Caco-2 (cell line): ENCODE measurements around the gene FAM240B. TPM values are rescaled to one million over a fixed set of nuclear protein-coding genes. Genes with fewer than 3 reads are reported as not detected.

Experiments used
- BruUV-seq: library from RNA; stranded (reverse); fragments of 400-500 nt; replicated peaks from 2 replicates; lab custom pipeline; 2021; lab: Mats Ljungman, UMichigan
- CTCF ChIA-PET: fragments of 300-600 bp; sonication (Branson Sonifier 250); formaldehyde crosslinking; loops from one replicate; lab custom pipeline; 2022; ENCODE audit warnings: antibody characterized with exemption; lab: Charles Lee
- POLR2A ChIA-PET: fragments of 300-600 bp; sonication (Branson Sonifier 250); formaldehyde crosslinking; loops from one replicate; lab custom pipeline; 2022; ENCODE audit warnings: antibody characterized with exemption; lab: Charles Lee
- DNase-seq, 2 experiments: peaks; one replicate each; pipeline versions ENCODE4 v3.0.0 to v3.0.0-alpha.2; 2020 to 2022
- H3K27me3 ChIP-seq: replicated peaks from 2 replicates; pipeline ENCODE4 v1.6.0; 2011; ENCODE audit warnings: low read length; ENCODE audit not compliant: control insufficient read depth, insufficient read depth
- H3K36me3 ChIP-seq: 2 replicates; pipeline ENCODE4 v1.5.1; 2011; ENCODE audit warnings: low read length; ENCODE audit not compliant: control insufficient read depth, insufficient read depth
- H3K4me1 ChIP-seq: fragments of 250-450 bp; sonication (Bioruptor Pico); 2 replicates; pipeline ENCODE4 v1.5.1; 2020; ENCODE audit warnings: mild to moderate bottlenecking
- H3K4me3 ChIP-seq: 2 replicates; pipeline ENCODE4 v1.5.1; 2011; ENCODE audit warnings: low read depth, mild to moderate bottlenecking, control low read depth, low read length
- H3K9me3 ChIP-seq: fragments of 250-450 bp; sonication (Bioruptor Pico); 2 replicates; pipeline ENCODE4 v1.5.1; 2020; ENCODE audit warnings: mild to moderate bottlenecking, moderate library complexity
- H3K27ac Mint-ChIP-seq: one replicate; pipeline ENCODE4 v1.8.0; 2022; ENCODE audit warnings: mixed read lengths; ENCODE audit not compliant: unreplicated experiment
- H3K27me3 Mint-ChIP-seq: one replicate; pipeline ENCODE4 v1.8.0; 2022; ENCODE audit warnings: mixed read lengths; ENCODE audit not compliant: insufficient read depth, unreplicated experiment
- H3K36me3 Mint-ChIP-seq: one replicate; pipeline ENCODE4 v1.8.0; 2022; ENCODE audit warnings: mild to moderate bottlenecking, mixed read lengths; ENCODE audit not compliant: insufficient read depth, unreplicated experiment
- H3K4me1 Mint-ChIP-seq: one replicate; pipeline ENCODE4 v1.8.0; 2022; ENCODE audit warnings: low read depth, mixed read lengths; ENCODE audit not compliant: unreplicated experiment
- H3K4me3 Mint-ChIP-seq: one replicate; pipeline ENCODE4 v1.8.0; 2022; ENCODE audit warnings: mild to moderate bottlenecking, moderate library complexity, mixed read lengths; ENCODE audit not compliant: unreplicated experiment
- H3K9me3 Mint-ChIP-seq: one replicate; pipeline ENCODE4 v1.8.0; 2022; ENCODE audit warnings: mixed read lengths; ENCODE audit not compliant: unreplicated experiment
- CTCF ChIP-seq, 2 experiments: fragments of 200-600 bp in 1 of 2; IDR thresholded peaks; 1 replicate in 1 of 2; 2 replicates in 1 of 2; pipeline versions ENCODE4 v1.5.1 to v1.8.0; 2011 to 2022; ENCODE audit warnings: antibody characterized with exemption in 1 of 2, control low read depth in 1 of 2, inconsistent platforms in 1 of 2, low read depth in 1 of 2, low read length in 1 of 2, mild to moderate bottlenecking in 1 of 2, moderate library complexity in 1 of 2; ENCODE audit not compliant: insufficient read depth in 1 of 2, severe bottlenecking in 1 of 2, unreplicated experiment in 1 of 2
- intact Hi-C: fragments of 100-400 bp; cut with micrococcal nuclease; formaldehyde crosslinking; loops from one replicate; pipeline ENCODE4 v1.10.0; 2022; ENCODE audit not compliant: unreplicated experiment
- total RNA-seq: library from RNA; stranded (reverse); gene quantifications from 2 replicates; pipeline ENCODE4 v1.2.3, GENCODE V29; 2022

The FAM240B gene
- total RNA-seq, 1 experiment from 2014 or later, result not detected

GRCh38 chr9:38744484-38744883 is 24.6 kb upstream of the FAM240B start:
- H3K36me3 ChIP-seq, result no peaks in the 10 kb centered on the region
- no peaks in the 10 kb centered on the region for H3K9me3 Mint-ChIP-seq
- H3K4me1 Mint-ChIP-seq, result no peaks in the 10 kb centered on the region
- no peak overlapping the region for H3K4me3 ChIP-seq
- no peaks in the 10 kb centered on the region for H3K36me3 Mint-ChIP-seq
- BruUV-seq, result no TSS peak
- TF ChIP-seq CTCF (IDR thresholded peaks at IDR 0.05; ENCODE audit: insufficient read depth in 1 of 2, low read depth in 1 of 2, low read length in 1 of 2, severe bottlenecking in 1 of 2, unreplicated experiment in 1 of 2), result no peak
- no peak overlapping the region for H3K27ac Mint-ChIP-seq
- ChIA-PET CTCF (no interaction called here), POLR2A (no interaction called here)
- H3K4me3 Mint-ChIP-seq, result no peak overlapping the region
- H3K27me3 Mint-ChIP-seq, result peaks cover 15% of the 10 kb centered on the region
- intact Hi-C loops, result no loop called here
- H3K9me3 ChIP-seq, result no peaks in the 10 kb centered on the region
- no peaks in the 10 kb centered on the region for H3K27me3 ChIP-seq
- DNase-seq, result no peak
- no peaks in the 10 kb centered on the region for H3K4me1 ChIP-seq

- TF ChIP-seq CTCF (IDR thresholded peaks at IDR 0.05; ENCODE audit: insufficient read depth in 1 of 2, low read depth in 1 of 2, low read length in 1 of 2, severe bottlenecking in 1 of 2, unreplicated experiment in 1 of 2), result no peak
- no peak overlapping the region for H3K4me3 Mint-ChIP-seq
- DNase-seq, result no peak
- BruUV-seq, result no TSS peak
- Histone ChIP-seq H3K9me3 (no peaks in the 10 kb centered on the region), H3K27me3 (no peaks in the 10 kb centered on the region), H3K36me3 (no peaks in the 10 kb centered on the region), H3K4me3 (no peak overlapping the region), H3K4me1 (no peaks in the 10 kb centered on the region)
- H3K36me3 Mint-ChIP-seq, result no peaks in the 10 kb centered on the region
- ChIA-PET CTCF (no interaction called here), POLR2A (no interaction called here)
- H3K4me1 Mint-ChIP-seq, result no peaks in the 10 kb centered on the region
- peaks cover 15% of the 10 kb centered on the region for H3K27me3 Mint-ChIP-seq
- intact Hi-C loops, result no loop called here
- no peaks in the 10 kb centered on the region for H3K9me3 Mint-ChIP-seq
- no peak overlapping the region for H3K27ac Mint-ChIP-seq
Observed at GRCh38 chr9:38737246-38737645, 17.3 kb upstream of the FAM240B start.

- no peaks in the 10 kb centered on the region for H3K4me1 Mint-ChIP-seq
- H3K36me3 Mint-ChIP-seq, result no peaks in the 10 kb centered on the region
- no peak overlapping the region for H3K4me3 ChIP-seq
- no peaks in the 10 kb centered on the region for H3K9me3 Mint-ChIP-seq
- no peaks in the 10 kb centered on the region for H3K36me3 ChIP-seq
- ChIA-PET CTCF (no interaction called here), POLR2A (no interaction called here)
- peaks cover 10% of the 10 kb centered on the region for H3K27me3 Mint-ChIP-seq
- no peaks in the 10 kb centered on the region for H3K4me1 ChIP-seq
- no TSS peak for BruUV-seq
- no peak for TF ChIP-seq CTCF (IDR thresholded peaks at IDR 0.05; ENCODE audit: insufficient read depth in 1 of 2, low read depth in 1 of 2, low read length in 1 of 2, severe bottlenecking in 1 of 2, unreplicated experiment in 1 of 2)
- intact Hi-C loops, result no loop called here
- DNase-seq, result no peak
- H3K27ac Mint-ChIP-seq, result no peak overlapping the region
- no peak overlapping the region for H3K4me3 Mint-ChIP-seq
- no peaks in the 10 kb centered on the region for H3K27me3 ChIP-seq
- no peaks in the 10 kb centered on the region for H3K9me3 ChIP-seq
Observed at GRCh38 chr9:38734831-38735230, 14.9 kb upstream of the FAM240B start.
